Measurements from ENCODE around the gene CBX4. TPM values are rescaled to one million over a fixed set of nuclear protein-coding genes. Genes with fewer than 3 reads are reported as not detected.

CBX4 gene
- total and polyA plus RNA-seq, 2 donors, result 8.2 to 14.7 TPM

- H3K36me3 ChIP-seq (ENCODE audit: insufficient read depth), result no peaks in the 10 kb centered on the region
- no peaks in the 10 kb centered on the region for H3K4me1 ChIP-seq (ENCODE audit: insufficient read depth)
- peak overlapping the region; percentile 34 for H3K4me3 ChIP-seq (ENCODE audit: low read depth, low read length)
- 8% methylated on average over 72 of the region's 72 CpGs for WGBS
- DNase-seq (ENCODE audit: extremely low spot score), result no peak
- no peak overlapping the region for H3K27ac ChIP-seq (ENCODE audit: low read depth)
Measured at GRCh38 chr17:79812353-79813258, 26.6 kb downstream of the CBX4 start.

GRCh38 chr17:79811868-79812352 lies 27.3 kb downstream of the CBX4 start:
- Histone ChIP-seq H3K4me1 (ENCODE audit: insufficient read depth) (no peaks in the 10 kb centered on the region), H3K36me3 (ENCODE audit: insufficient read depth) (no peaks in the 10 kb centered on the region), H3K27ac (ENCODE audit: low read depth) (no peak overlapping the region), H3K4me3 (ENCODE audit: low read depth, low read length) (no peak overlapping the region)
- 13% methylated on average over 20 of the region's 20 CpGs for WGBS
- no peak for DNase-seq (ENCODE audit: extremely low spot score)

- Histone ChIP-seq H3K36me3 (ENCODE audit: insufficient read depth) (no peaks in the 10 kb centered on the region), H3K27ac (ENCODE audit: low read depth) (no peak overlapping the region), H3K4me1 (ENCODE audit: insufficient read depth) (no peaks in the 10 kb centered on the region), H3K4me3 (ENCODE audit: low read depth, low read length) (no peak overlapping the region)
- 2% methylated on average over 66 of the region's 66 CpGs for WGBS
- no peak for DNase-seq (ENCODE audit: extremely low spot score)
Measured at GRCh38 chr17:79811011-79811867, 28.0 kb downstream of the CBX4 start.

- H3K4me3 ChIP-seq (ENCODE audit: low read depth, low read length), result no peak overlapping the region
- 1% methylated on average over 79 of the region's 79 CpGs for WGBS
- no peaks in the 10 kb centered on the region for H3K36me3 ChIP-seq (ENCODE audit: insufficient read depth)
- H3K27ac ChIP-seq (ENCODE audit: low read depth), result no peak overlapping the region
- H3K4me1 ChIP-seq (ENCODE audit: insufficient read depth), result no peaks in the 10 kb centered on the region
- no peak for DNase-seq (ENCODE audit: extremely low spot score)
Measured at GRCh38 chr17:79810130-79811010, 28.9 kb downstream of the CBX4 start.

GRCh38 chr17:79809530-79810129 lies 29.6 kb downstream of the CBX4 start:
- Histone ChIP-seq H3K36me3 (ENCODE audit: insufficient read depth) (no peaks in the 10 kb centered on the region), H3K27ac (ENCODE audit: low read depth) (no peak overlapping the region), H3K4me1 (ENCODE audit: insufficient read depth) (no peaks in the 10 kb centered on the region), H3K4me3 (ENCODE audit: low read depth, low read length) (no peak overlapping the region)
- no peak for DNase-seq (ENCODE audit: extremely low spot score)
- WGBS, result 5% methylated on average over 40 of the region's 40 CpGs

GRCh38 chr17:79808763-79809529 lies 30.3 kb downstream of the CBX4 start:
- Histone ChIP-seq H3K4me3 (ENCODE audit: low read depth, low read length) (no peak overlapping the region), H3K4me1 (ENCODE audit: insufficient read depth) (no peaks in the 10 kb centered on the region)
- WGBS, result 42% methylated on average over 20 of the region's 20 CpGs

GRCh38 chr17:79806863-79807720 lies 32.1 kb downstream of the CBX4 start:
- WGBS, result 33% methylated on average over 13 of the region's 13 CpGs
- H3K4me1 ChIP-seq (ENCODE audit: insufficient read depth), result no peaks in the 10 kb centered on the region
- no peaks in the 10 kb centered on the region for H3K36me3 ChIP-seq (ENCODE audit: insufficient read depth)
- no peak overlapping the region for H3K4me3 ChIP-seq (ENCODE audit: low read depth, low read length)
- no peak overlapping the region for H3K27ac ChIP-seq (ENCODE audit: low read depth)
- no peak for DNase-seq (ENCODE audit: extremely low spot score)

More at GRCh38 chr17:79808763-79809529, 30.3 kb downstream of the CBX4 start:
- H3K27ac ChIP-seq (ENCODE audit: low read depth), result no peak overlapping the region
- DNase-seq (ENCODE audit: extremely low spot score), result no peak
- H3K36me3 ChIP-seq (ENCODE audit: insufficient read depth), result no peaks in the 10 kb centered on the region

GRCh38 chr17:79806446-79806760 lies 32.8 kb downstream of the CBX4 start:
- no peaks in the 10 kb centered on the region for H3K4me1 ChIP-seq (ENCODE audit: insufficient read depth)
- no peak overlapping the region for H3K4me3 ChIP-seq (ENCODE audit: low read depth, low read length)
- WGBS, result 34% methylated on average over 4 of the region's 4 CpGs
- no peak for DNase-seq (ENCODE audit: extremely low spot score)
- no peak overlapping the region for H3K27ac ChIP-seq (ENCODE audit: low read depth)
- H3K36me3 ChIP-seq (ENCODE audit: insufficient read depth), result no peaks in the 10 kb centered on the region

- Histone ChIP-seq H3K4me3 (ENCODE audit: low read depth, low read length) (no peak overlapping the region), H3K36me3 (ENCODE audit: insufficient read depth) (no peaks in the 10 kb centered on the region), H3K4me1 (ENCODE audit: insufficient read depth) (no peaks in the 10 kb centered on the region), H3K27ac (ENCODE audit: low read depth) (no peak overlapping the region)
- no peak for DNase-seq (ENCODE audit: extremely low spot score)
- WGBS, result 26% methylated on average over 22 of the region's 22 CpGs
Measured at GRCh38 chr17:79804856-79805696, 34.2 kb downstream of the CBX4 start.

- H3K27ac ChIP-seq (ENCODE audit: low read depth), result no peak overlapping the region
- H3K4me3 ChIP-seq (ENCODE audit: low read depth, low read length), result no peak overlapping the region
- no peaks in the 10 kb centered on the region for H3K36me3 ChIP-seq (ENCODE audit: insufficient read depth)
- DNase-seq (ENCODE audit: extremely low spot score), result no peak
- H3K4me1 ChIP-seq (ENCODE audit: insufficient read depth), result no peaks in the 10 kb centered on the region
- 2% methylated on average over 76 of the region's 76 CpGs for WGBS
Measured at GRCh38 chr17:79803997-79804855, 35.0 kb downstream of the CBX4 start.

All from urinary bladder (tissue), 4 donors.